Liver (tissue), 9 donors: Measurements from ENCODE around the gene MSI2. TPM values are rescaled to one million over a fixed set of nuclear protein-coding genes. Genes with fewer than 3 reads are reported as not detected.

Experiments
- DNase-seq: peaks from one replicate; pipeline ENCODE4 v3.0.0-alpha.2; 2017; ENCODE audit warnings: low spot score
- H3K27ac ChIP-seq, 2 donors: one replicate each; pipeline ENCODE4 v1.7.0; 2013; ENCODE audit warnings: inconsistent platforms in 2 of 2, low read length in 2 of 2, control low read depth in 1 of 2, low read depth in 1 of 2, mild to moderate bottlenecking in 1 of 2
- H3K27me3 ChIP-seq, 4 donors: one replicate each; pipeline versions ENCODE4 v1.6.1 to v1.7.0; 2013; ENCODE audit warnings: low read length in 3 of 4, inconsistent platforms in 1 of 4, mild to moderate bottlenecking in 1 of 4, moderate library complexity in 1 of 4; ENCODE audit not compliant: control insufficient read depth in 4 of 4, insufficient read depth in 4 of 4
- H3K36me3 ChIP-seq, 4 donors: one replicate each; pipeline versions ENCODE4 v1.6.1 to v1.7.0; 2013; ENCODE audit warnings: low read length in 3 of 4, mild to moderate bottlenecking in 3 of 4, low read depth in 1 of 4, moderate library complexity in 1 of 4; ENCODE audit not compliant: control insufficient read depth in 4 of 4, insufficient read depth in 3 of 4
- H3K4me1 ChIP-seq, 4 donors: one replicate each; pipeline versions ENCODE4 v1.6.1 to v1.7.0; 2013; ENCODE audit warnings: low read length in 3 of 4, mild to moderate bottlenecking in 3 of 4, moderate library complexity in 1 of 4; ENCODE audit not compliant: control insufficient read depth in 4 of 4, insufficient read depth in 4 of 4
- H3K4me3 ChIP-seq, 3 donors: one replicate each; pipeline versions ENCODE4 v1.6.1 to v1.7.0; 2013; ENCODE audit warnings: low read length in 3 of 3, control low read depth in 1 of 3, low read depth in 1 of 3, mild to moderate bottlenecking in 1 of 3
- H3K9ac ChIP-seq, 2 donors: one replicate each; pipeline ENCODE4 v1.7.0; 2013; ENCODE audit warnings: low read length in 2 of 2, mild to moderate bottlenecking in 2 of 2, moderate library complexity in 2 of 2, control low read depth in 1 of 2, low read depth in 1 of 2
- H3K9me3 ChIP-seq, 4 donors: one replicate each; pipeline versions ENCODE4 v1.6.1 to v1.7.0; 2013; ENCODE audit warnings: low read length in 3 of 4; ENCODE audit not compliant: control insufficient read depth in 4 of 4
- ATF3 ChIP-seq: IDR thresholded peaks from 2 replicates; pipeline ENCODE4 v1.6.1; 2016; ENCODE audit warnings: antibody characterized with exemption
- CTCF ChIP-seq: fragments of 150-350 bp; IDR thresholded peaks from 2 replicates; pipeline ENCODE4 v1.5.1; 2017; ENCODE audit warnings: improper control_type of control experiment, low read depth, low read length; ENCODE audit not compliant: missing input control
- EGR1 ChIP-seq, 2 donors: IDR thresholded peaks; 2 replicates each; pipeline ENCODE4 v1.6.1; 2016 to 2018; ENCODE audit warnings: antibody characterized with exemption in 2 of 2, low read depth in 2 of 2
- FOXA1 ChIP-seq: IDR thresholded peaks from 2 replicates; pipeline ENCODE4 v1.6.1; 2016; ENCODE audit warnings: antibody characterized with exemption
- FOXA2 ChIP-seq: IDR thresholded peaks from 2 replicates; pipeline ENCODE4 v1.6.1; 2016; ENCODE audit warnings: antibody characterized with exemption
- GABPA ChIP-seq, 2 donors: IDR thresholded peaks in 1 of 2; conservative IDR thresholded peaks in 1 of 2; 2 replicates each; pipeline ENCODE4 v1.6.1; 2016; ENCODE audit warnings: antibody characterized with exemption in 2 of 2, mild to moderate bottlenecking in 1 of 2, moderate library complexity in 1 of 2
- HNF4A ChIP-seq, 2 donors: conservative IDR thresholded peaks; 2 replicates each; pipeline ENCODE4 v1.6.1; 2016; ENCODE audit warnings: antibody characterized with exemption in 2 of 2, mild to moderate bottlenecking in 2 of 2
- HNF4G ChIP-seq: IDR thresholded peaks from 2 replicates; pipeline ENCODE4 v1.6.1; 2016; ENCODE audit warnings: antibody characterized with exemption
- JUND ChIP-seq, 2 donors: IDR thresholded peaks; 2 replicates each; pipeline ENCODE4 v1.6.1; 2016; ENCODE audit warnings: antibody characterized with exemption in 2 of 2
- MAX ChIP-seq: IDR thresholded peaks from 2 replicates; pipeline ENCODE4 v1.6.1; 2016; ENCODE audit warnings: antibody characterized with exemption
- NR2F2 ChIP-seq: IDR thresholded peaks from 2 replicates; pipeline ENCODE4 v1.6.1; 2016; ENCODE audit warnings: antibody characterized with exemption
- RAD21 ChIP-seq, 2 donors: IDR thresholded peaks; 2 replicates each; pipeline ENCODE4 v1.6.1; 2016; ENCODE audit warnings: antibody characterized with exemption in 2 of 2, mild to moderate bottlenecking in 2 of 2
- REST ChIP-seq: IDR thresholded peaks from 2 replicates; pipeline ENCODE4 v1.6.1; 2016; ENCODE audit warnings: antibody characterized with exemption, mild to moderate bottlenecking
- RXRA ChIP-seq, 2 donors: IDR thresholded peaks; 2 replicates each; pipeline ENCODE4 v1.6.1; 2017 to 2018; ENCODE audit warnings: antibody characterized with exemption in 2 of 2, mild to moderate bottlenecking in 1 of 2
- SP1 ChIP-seq: IDR thresholded peaks from 2 replicates; pipeline ENCODE4 v1.6.1; 2018; ENCODE audit warnings: antibody characterized with exemption, mild to moderate bottlenecking
- TAF1 ChIP-seq: conservative IDR thresholded peaks from 2 replicates; pipeline ENCODE4 v1.6.1; 2016; ENCODE audit warnings: antibody characterized with exemption, mild to moderate bottlenecking
- YY1 ChIP-seq: IDR thresholded peaks from 2 replicates; pipeline ENCODE4 v1.6.1; 2016; ENCODE audit warnings: antibody characterized with exemption, mild to moderate bottlenecking
- ZBTB33 ChIP-seq: IDR thresholded peaks from 2 replicates; pipeline ENCODE4 v1.6.1; 2016; ENCODE audit warnings: antibody characterized with exemption
- WGBS: extraction: QIAGEN DNeasy Blood & Tissue Kit; methylation state at CpG from one replicate; pipeline ENCODE4 v1.1.7; 2013; 5-methylcytosine and 5-hydroxymethylcytosine counted together
- polyA plus RNA-seq, 2 donors: library from polyadenylated mRNA; stranded (reverse) in 1 of 2; unstranded in 1 of 2; fragments of 200-250 nt in 1 of 2; fragments of >200 nt in 1 of 2; fragmentation: Nextera tagmentation in 1 of 2; extraction: Ambion mirVana in 1 of 2; gene quantifications; one replicate each; pipeline versions ENCODE4 v1.2.1 to v1.2.3, GENCODE V29; 2013 to 2015
- total RNA-seq, 2 donors: library from RNA; depleted of rRNA; stranded (reverse); fragments of >200 nt; gene quantifications; one replicate each; pipeline ENCODE4 v1.2.3, GENCODE V29; 2014
- donor health status: healthy.
- donor health status: healthy.
- donor health status: healthy.
- donor health status: healthy.
- donor health status: healthy.

MSI2 gene
- total and polyA plus RNA-seq, 4 donors, result 5.7 to 15.6 (median 9.2) TPM

GRCh38 chr17:57425431-57425830, 169.1 kb downstream of the MSI2 start (continued):
- TF ChIP-seq REST, result no peak
- no peak for TF ChIP-seq RXRA (IDR thresholded peaks at IDR 0.05)
- TF ChIP-seq HNF4G, result no peak
- no peak for TF ChIP-seq GABPA (IDR thresholded peaks at IDR 0.05 in 1 of 2, conservative IDR thresholded peaks at IDR 0.05 in 1 of 2)
- TF ChIP-seq EGR1 (IDR thresholded peaks at IDR 0.05; ENCODE audit: low read depth in 2 of 2), result no peak
- no peak for TF ChIP-seq MAX
- no peak for TF ChIP-seq FOXA1
- no peak for TF ChIP-seq HNF4A (conservative IDR thresholded peaks at IDR 0.05)

- Histone ChIP-seq H3K9me3 (no peaks in the 10 kb centered on the region), H3K4me3 (no peak overlapping the region), H3K27me3 (no peaks in the 10 kb centered on the region), H3K9ac (no peak overlapping the region), H3K27ac (no peak overlapping the region), H3K4me1 (peaks cover 0 to 6% (median 2%) of the 10 kb centered on the region in 4 donors), H3K36me3 (no peaks in the 10 kb centered on the region)
- TF ChIP-seq JUND (IDR thresholded peaks at IDR 0.05) (no peak), REST (no peak), HNF4G (no peak), FOXA2 (no peak), CTCF (no peak), TAF1 (no peak), FOXA1 (no peak), ZBTB33 (no peak), RXRA (IDR thresholded peaks at IDR 0.05) (no peak), ATF3 (no peak), GABPA (IDR thresholded peaks at IDR 0.05 in 1 of 2, conservative IDR thresholded peaks at IDR 0.05 in 1 of 2) (no peak), RAD21 (IDR thresholded peaks at IDR 0.05) (no peak), HNF4A (conservative IDR thresholded peaks at IDR 0.05) (no peak), EGR1 (IDR thresholded peaks at IDR 0.05; ENCODE audit: low read depth in 2 of 2) (no peak), MAX (no peak), NR2F2 (no peak), YY1 (no peak), SP1 (no peak)
- 90% methylated on average over 10 of the region's 10 CpGs for WGBS
- no peak for DNase-seq
These were observed 169.9 kb downstream of the MSI2 start for GRCh38 chr17:57425903-57426880.
